ENCODE data around the gene SIDT1.

The SIDT1 gene

DNA sequence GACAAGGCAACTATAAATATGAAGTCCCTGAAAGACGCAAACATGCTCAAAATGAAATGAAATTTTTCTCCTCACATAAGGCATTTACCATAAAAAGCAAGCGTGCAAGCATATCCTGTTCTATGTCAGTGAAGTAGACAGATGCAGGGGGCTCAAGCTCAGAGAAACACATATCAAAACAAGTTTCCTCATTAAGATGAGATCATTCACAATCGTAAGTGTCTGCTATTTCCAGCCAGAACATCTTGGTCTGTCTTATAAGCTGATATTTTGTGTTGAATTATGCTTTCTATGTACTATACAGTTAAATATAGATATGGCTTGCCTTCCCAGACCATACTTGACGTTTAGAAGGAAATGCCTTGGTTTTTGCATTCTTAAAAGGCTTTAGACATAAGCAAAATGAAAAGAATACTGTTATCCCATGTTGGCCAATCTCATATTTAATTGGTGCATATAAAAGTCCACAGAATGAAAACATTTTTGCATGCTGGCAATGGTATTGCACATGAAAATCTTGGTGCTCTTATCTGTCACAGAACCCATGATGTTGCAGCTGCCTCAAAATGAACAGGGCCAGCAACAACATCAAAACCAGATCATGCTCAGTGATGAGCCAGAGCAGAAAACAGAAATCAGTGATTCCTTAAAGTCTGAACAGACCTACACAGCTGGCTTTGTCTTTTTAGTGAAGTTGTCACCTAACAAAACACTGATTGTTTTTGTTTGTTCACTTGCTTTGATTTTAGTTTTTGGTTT lies 65.4 kb downstream of the SIDT1 start:
- TF ChIP-seq EZH2phosphoT487 (IDR thresholded peaks at IDR 0.05; ENCODE audit: borderline replicate concordance) (no peak), CTCF (conservative IDR thresholded peaks at IDR 0.05; ENCODE audit: low read length) (no peak)
- Histone ChIP-seq H3F3A (ENCODE audit: low read depth) (no peaks in the 10 kb centered on the region), H3K9me2 (replicated peaks; ENCODE audit: low read depth, low read length) (no peaks in the 10 kb centered on the region), H3K4me1 (ENCODE audit: insufficient read depth, low read length, poor library complexity, severe bottlenecking) (no peaks in the 10 kb centered on the region), H3K79me2 (ENCODE audit: insufficient read depth, low read length) (no peaks in the 10 kb centered on the region), H3K4me3 (ENCODE audit: low read length, poor library complexity, severe bottlenecking) (no peak overlapping the region), H3K4me2 (ENCODE audit: low read depth, low read length, poor library complexity, severe bottlenecking) (no peak overlapping the region), H3K36me3 (ENCODE audit: insufficient read depth, low read length) (no peaks in the 10 kb centered on the region), H3K9me3 (ENCODE audit: insufficient read depth, low read depth, low read length) (no peaks in the 10 kb centered on the region), H4K20me1 (ENCODE audit: insufficient read depth, low read length, poor library complexity, severe bottlenecking) (no peaks in the 10 kb centered on the region), H3K9ac (ENCODE audit: low read depth, low read length, poor library complexity, severe bottlenecking) (no peak overlapping the region), H3K27me3 (ENCODE audit: insufficient read depth, low read length, poor library complexity, severe bottlenecking) (no peaks in the 10 kb centered on the region), H2AFZ (ENCODE audit: low read length) (no peak overlapping the region)

GRCh38 chr3:113600418-113601182 lies 68.2 kb downstream of the SIDT1 start:
- H3F3A ChIP-seq (ENCODE audit: low read depth) = no peaks in the 10 kb centered on the region
- H2AFZ ChIP-seq (ENCODE audit: low read length) = no peak overlapping the region
- H3K9me2 ChIP-seq (replicated peaks; ENCODE audit: low read depth, low read length) = no peaks in the 10 kb centered on the region
- H3K4me1 ChIP-seq (ENCODE audit: insufficient read depth, low read length, poor library complexity, severe bottlenecking) = no peaks in the 10 kb centered on the region
- no peaks in the 10 kb centered on the region for H4K20me1 ChIP-seq (ENCODE audit: insufficient read depth, low read length, poor library complexity, severe bottlenecking)
- H3K36me3 ChIP-seq (ENCODE audit: insufficient read depth, low read length) = no peaks in the 10 kb centered on the region
- H3K4me2 ChIP-seq (ENCODE audit: low read depth, low read length, poor library complexity, severe bottlenecking) = no peak overlapping the region
- H3K27me3 ChIP-seq (ENCODE audit: insufficient read depth, low read length, poor library complexity, severe bottlenecking) = no peaks in the 10 kb centered on the region
- no peaks in the 10 kb centered on the region for H3K9me3 ChIP-seq (ENCODE audit: insufficient read depth, low read depth, low read length)
- no peak overlapping the region for H3K9ac ChIP-seq (ENCODE audit: low read depth, low read length, poor library complexity, severe bottlenecking)
- no peaks in the 10 kb centered on the region for H3K79me2 ChIP-seq (ENCODE audit: insufficient read depth, low read length)
- H3K4me3 ChIP-seq (ENCODE audit: low read length, poor library complexity, severe bottlenecking) = no peak overlapping the region
- TF ChIP-seq EZH2phosphoT487 (IDR thresholded peaks at IDR 0.05; ENCODE audit: borderline replicate concordance) (no peak), CTCF (conservative IDR thresholded peaks at IDR 0.05; ENCODE audit: low read length) (no peak)

GRCh38 chr3:113601240-113601639 lies 68.9 kb downstream of the SIDT1 start:
- Histone ChIP-seq H3K9ac (ENCODE audit: low read depth, low read length, poor library complexity, severe bottlenecking) (no peak overlapping the region), H3K4me2 (ENCODE audit: low read depth, low read length, poor library complexity, severe bottlenecking) (no peak overlapping the region), H3K9me2 (replicated peaks; ENCODE audit: low read depth, low read length) (no peaks in the 10 kb centered on the region), H2AFZ (ENCODE audit: low read length) (no peak overlapping the region), H3K36me3 (ENCODE audit: insufficient read depth, low read length) (no peaks in the 10 kb centered on the region), H3K9me3 (ENCODE audit: insufficient read depth, low read depth, low read length) (no peaks in the 10 kb centered on the region), H4K20me1 (ENCODE audit: insufficient read depth, low read length, poor library complexity, severe bottlenecking) (no peaks in the 10 kb centered on the region), H3K4me3 (ENCODE audit: low read length, poor library complexity, severe bottlenecking) (no peak overlapping the region), H3K4me1 (ENCODE audit: insufficient read depth, low read length, poor library complexity, severe bottlenecking) (peaks cover 4% of the 10 kb centered on the region), H3F3A (ENCODE audit: low read depth) (peaks cover 3% of the 10 kb centered on the region; the same call in 1 of the 2 replicates), H3K27me3 (ENCODE audit: insufficient read depth, low read length, poor library complexity, severe bottlenecking) (no peaks in the 10 kb centered on the region), H3K79me2 (ENCODE audit: insufficient read depth, low read length) (no peaks in the 10 kb centered on the region)
- TF ChIP-seq EZH2phosphoT487 (IDR thresholded peaks at IDR 0.05; ENCODE audit: borderline replicate concordance) = no peak
- no peak for TF ChIP-seq CTCF (conservative IDR thresholded peaks at IDR 0.05; ENCODE audit: low read length)
